Fibroblast of lung (primary cell): ENCODE results near the gene KCNE3.

Experiments used
- CTCF ChIP-seq, 2 donors: IDR thresholded peaks in 1 of 2; conservative IDR thresholded peaks in 1 of 2; 1 replicate in 1 of 2; 2 replicates in 1 of 2; pipeline ENCODE4 v1.5.1; 2011 to 2012; ENCODE audit warnings: low read length in 2 of 2, control low read depth in 1 of 2, inconsistent platforms in 1 of 2, low read depth in 1 of 2, mild to moderate bottlenecking in 1 of 2
- EZH2 ChIP-seq: IDR thresholded peaks from 2 replicates; pipeline ENCODE4 v1.5.1; 2012; ENCODE audit warnings: low read length, control low read depth, mild to moderate bottlenecking; ENCODE audit errors: missing control alignments

GRCh38 chr11:74429205-74429604 lies 38.1 kb downstream of the KCNE3 start:
- no peak for TF ChIP-seq CTCF (conservative IDR thresholded peaks at IDR 0.05 in 1 of 2, IDR thresholded peaks at IDR 0.05 in 1 of 2; ENCODE audit: low read depth in 1 of 2, low read length in 2 of 2)
- no peak for TF ChIP-seq EZH2
